Renal pelvis (tissue), 4 donors: ENCODE measurements around the gene ACP6. TPM values are rescaled to one million over a fixed set of nuclear protein-coding genes. Genes with fewer than 3 reads are reported as not detected.
"Not testable (repeated sequence)": the region's sequence is repeated elsewhere in the genome, so short reads cannot be mapped to it uniquely, and the experiment has no call there.

Source experiments
- DNase-seq: peaks from one replicate; pipeline ENCODE4 v3.0.0-alpha.2; 2013
- polyA plus RNA-seq, 3 donors: library from polyadenylated mRNA; unstranded; fragments of 120-200 nt; gene quantifications; one replicate each; pipeline ENCODE4 v1.2.1, GENCODE V29; 2013; ENCODE audit not compliant: insufficient read length in 3 of 3

ACP6 gene
- polyA plus RNA-seq, 3 donors, result 27.6 to 45.1 (median 41.0) TPM

- DNase-seq, result no peak
These were observed 44.8 kb downstream of the ACP6 start for GRCh38 chr1:147625362-147625995.

GRCh38 chr1:147624529-147624928 lies 45.8 kb downstream of the ACP6 start:
- no peak for DNase-seq

GRCh38 chr1:147624011-147624410 lies 46.3 kb downstream of the ACP6 start:
- no peak for DNase-seq

GRCh38 chr1:147622731-147623130 lies 47.6 kb downstream of the ACP6 start:
- no peak for DNase-seq

GRCh38 chr1:147620543-147620942 lies 49.8 kb downstream of the ACP6 start:
- DNase-seq, result no peak

- no peak for DNase-seq
These were observed 50.6 kb downstream of the ACP6 start for GRCh38 chr1:147619741-147620140.

- DNase-seq, result no peak
These were observed 51.6 kb downstream of the ACP6 start for GRCh38 chr1:147618771-147619170.

- DNase-seq, result no peak
These were observed 52.2 kb downstream of the ACP6 start for GRCh38 chr1:147618077-147618569.

- DNase-seq, result not testable (repeated sequence)
These were observed 55.4 kb downstream of the ACP6 start for GRCh38 chr1:147614966-147615365.

- DNase-seq, result no peak
These were observed 56.8 kb downstream of the ACP6 start for GRCh38 chr1:147613506-147613905.

- peak; percentile 50 for DNase-seq
These were observed 58.0 kb downstream of the ACP6 start for GRCh38 chr1:147612366-147612765.

GRCh38 chr1:147611586-147611985 lies 58.7 kb downstream of the ACP6 start:
- DNase-seq, result no peak

GRCh38 chr1:147611021-147611426 lies 59.3 kb downstream of the ACP6 start:
- no peak for DNase-seq

GRCh38 chr1:147609358-147609757 lies 61.0 kb downstream of the ACP6 start:
- no peak for DNase-seq

- no peak for DNase-seq
These were observed 61.7 kb downstream of the ACP6 start for GRCh38 chr1:147608596-147608995.

- no peak for DNase-seq
These were observed 64.7 kb downstream of the ACP6 start for GRCh38 chr1:147605591-147605990.

GRCh38 chr1:147603986-147604385 lies 66.3 kb downstream of the ACP6 start:
- no peak for DNase-seq

GRCh38 chr1:147600119-147601111 lies 69.9 kb downstream of the ACP6 start:
- DNase-seq, result no peak

- DNase-seq, result peak; percentile 96
These were observed 70.8 kb downstream of the ACP6 start for GRCh38 chr1:147599362-147600118.

- peak; percentile 71 for DNase-seq
These were observed 71.5 kb downstream of the ACP6 start for GRCh38 chr1:147598621-147599361.

GRCh38 chr1:147597010-147597409 lies 73.3 kb downstream of the ACP6 start:
- DNase-seq, result no peak
